ENCODE data around the gene MAP6D1.

Gene MAP6D1

DNA sequence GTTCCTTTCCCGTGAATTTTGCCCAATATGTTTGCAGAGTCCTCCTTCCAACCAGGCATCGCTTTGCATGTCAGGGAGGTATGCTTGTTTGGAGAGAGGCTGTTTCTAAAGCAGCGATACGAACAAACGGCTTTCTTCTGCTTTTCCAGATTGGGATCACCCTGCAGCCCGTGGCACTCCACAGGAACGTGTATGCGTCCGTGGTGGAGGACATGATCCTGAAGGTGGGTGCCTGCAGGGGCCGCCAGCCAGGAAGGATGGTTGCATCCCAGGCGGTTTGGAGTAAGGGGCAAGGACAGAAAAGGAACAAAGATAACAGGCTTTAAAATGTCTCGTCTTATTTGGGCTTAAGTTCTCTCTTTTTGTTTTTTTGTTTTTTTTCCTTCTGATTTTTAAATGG lies 17.5 kb downstream of the MAP6D1 start:
- TF ChIP-seq MYC (IDR thresholded peaks at IDR 0.05; ENCODE audit: low read depth, low read length), result no peak
- TF ChIP-seq, protein P1, sequence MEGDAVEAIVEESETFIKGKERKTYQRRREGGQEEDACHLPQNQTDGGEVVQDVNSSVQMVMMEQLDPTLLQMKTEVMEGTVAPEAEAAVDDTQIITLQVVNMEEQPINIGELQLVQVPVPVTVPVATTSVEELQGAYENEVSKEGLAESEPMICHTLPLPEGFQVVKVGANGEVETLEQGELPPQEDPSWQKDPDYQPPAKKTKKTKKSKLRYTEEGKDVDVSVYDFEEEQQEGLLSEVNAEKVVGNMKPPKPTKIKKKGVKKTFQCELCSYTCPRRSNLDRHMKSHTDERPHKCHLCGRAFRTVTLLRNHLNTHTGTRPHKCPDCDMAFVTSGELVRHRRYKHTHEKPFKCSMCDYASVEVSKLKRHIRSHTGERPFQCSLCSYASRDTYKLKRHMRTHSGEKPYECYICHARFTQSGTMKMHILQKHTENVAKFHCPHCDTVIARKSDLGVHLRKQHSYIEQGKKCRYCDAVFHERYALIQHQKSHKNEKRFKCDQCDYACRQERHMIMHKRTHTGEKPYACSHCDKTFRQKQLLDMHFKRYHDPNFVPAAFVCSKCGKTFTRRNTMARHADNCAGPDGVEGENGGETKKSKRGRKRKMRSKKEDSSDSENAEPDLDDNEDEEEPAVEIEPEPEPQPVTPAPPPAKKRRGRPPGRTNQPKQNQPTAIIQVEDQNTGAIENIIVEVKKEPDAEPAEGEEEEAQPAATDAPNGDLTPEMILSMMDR (IDR thresholded peaks at IDR 0.05; ENCODE audit: low read depth, low read length), result no peak
- TF ChIP-seq POLR2A (IDR thresholded peaks at IDR 0.05; ENCODE audit: extremely low read depth, insufficient read length), result no peak
- TF ChIP-seq, protein P2, sequence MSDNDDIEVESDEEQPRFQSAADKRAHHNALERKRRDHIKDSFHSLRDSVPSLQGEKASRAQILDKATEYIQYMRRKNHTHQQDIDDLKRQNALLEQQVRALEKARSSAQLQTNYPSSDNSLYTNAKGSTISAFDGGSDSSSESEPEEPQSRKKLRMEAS (IDR thresholded peaks at IDR 0.05; ENCODE audit: low read depth, low read length), result no peak
- H3K4me3 ChIP-seq (ENCODE audit: low read depth, low read length), result no peak overlapping the region
- no peak for DNase-seq (ENCODE audit: low read depth)

DNA sequence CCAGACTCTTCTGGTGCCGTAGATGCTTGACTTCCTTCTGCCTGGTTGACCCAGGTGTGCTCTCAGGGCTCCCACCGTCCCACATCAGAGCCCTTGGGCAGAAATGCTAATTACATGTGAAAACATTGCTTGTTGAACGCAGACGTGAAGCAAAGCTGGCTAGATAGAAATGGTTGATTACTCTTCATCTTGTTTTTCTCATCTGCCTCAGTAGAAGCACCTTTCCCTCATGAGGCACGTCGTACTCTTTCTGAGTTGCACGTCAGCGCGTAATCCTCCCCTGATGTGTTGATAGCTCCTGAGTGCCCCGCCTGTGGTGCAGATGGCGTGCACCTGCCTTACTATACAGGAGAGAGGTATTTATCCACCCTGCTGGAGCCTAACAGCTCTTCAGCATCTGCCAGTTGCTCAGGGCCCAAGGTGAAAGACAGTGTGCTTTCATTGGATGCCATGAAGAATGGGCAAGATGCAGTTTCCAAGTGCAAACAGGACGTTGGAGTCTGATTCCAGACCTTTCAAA lies 18.1 kb downstream of the MAP6D1 start:
- DNase-seq (ENCODE audit: low read depth), result no peak
- TF ChIP-seq, protein P1 (IDR thresholded peaks at IDR 0.05; ENCODE audit: low read depth, low read length), result no peak
- TF ChIP-seq POLR2A (IDR thresholded peaks at IDR 0.05; ENCODE audit: extremely low read depth, insufficient read length), result no peak
- TF ChIP-seq, protein P2 (IDR thresholded peaks at IDR 0.05; ENCODE audit: low read depth, low read length), result no peak
- no peak for TF ChIP-seq MYC (IDR thresholded peaks at IDR 0.05; ENCODE audit: low read depth, low read length)
- H3K4me3 ChIP-seq (ENCODE audit: low read depth, low read length), result no peak overlapping the region

DNA sequence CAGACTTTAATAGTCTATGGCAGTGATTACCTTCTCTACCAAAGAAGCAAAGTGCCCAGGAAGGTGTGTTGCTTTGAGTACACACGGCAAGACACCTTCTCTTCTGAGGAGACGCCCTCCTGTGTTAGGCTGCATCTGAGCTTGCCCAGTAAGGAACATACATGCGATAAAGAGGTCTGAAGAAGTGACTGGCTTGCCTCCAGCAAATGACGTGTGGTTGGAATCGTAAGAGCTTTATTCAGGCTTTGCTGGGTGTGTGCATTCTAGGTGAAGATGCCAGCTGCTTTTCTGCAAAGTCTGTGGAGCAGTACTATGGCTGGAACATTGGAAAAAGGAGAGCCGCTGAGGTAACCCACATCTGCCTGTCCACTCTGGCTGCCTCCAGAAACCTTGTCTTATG lies 22.4 kb downstream of the MAP6D1 start:
- H3K4me3 ChIP-seq (ENCODE audit: low read depth, low read length), result no peak overlapping the region
- no peak for DNase-seq (ENCODE audit: low read depth)
- TF ChIP-seq, protein P2 (IDR thresholded peaks at IDR 0.05; ENCODE audit: low read depth, low read length), result no peak
- TF ChIP-seq, protein P1 (IDR thresholded peaks at IDR 0.05; ENCODE audit: low read depth, low read length), result no peak
- no peak for TF ChIP-seq POLR2A (IDR thresholded peaks at IDR 0.05; ENCODE audit: extremely low read depth, insufficient read length)

DNA sequence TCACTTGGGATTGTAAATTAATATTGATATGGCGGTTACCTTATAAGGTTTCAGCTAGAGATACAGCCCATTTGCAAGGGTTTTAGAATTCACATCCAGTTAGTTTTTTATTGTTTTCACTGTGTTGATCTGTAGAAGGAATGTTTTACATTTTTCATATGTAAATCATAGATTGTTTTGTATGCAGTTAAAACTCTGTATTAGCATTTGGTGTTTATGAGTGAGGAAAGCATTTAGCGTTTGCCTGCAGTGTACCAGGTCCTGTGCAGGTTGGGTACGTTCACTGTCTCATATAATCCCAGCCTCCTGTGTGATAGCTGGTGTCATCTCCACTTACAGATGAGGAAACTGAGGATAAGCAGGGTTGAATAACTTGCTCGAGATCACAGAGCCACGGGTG lies 23.8 kb downstream of the MAP6D1 start:
- no peak overlapping the region for H3K4me3 ChIP-seq (ENCODE audit: low read depth, low read length)
- TF ChIP-seq, protein P2 (IDR thresholded peaks at IDR 0.05; ENCODE audit: low read depth, low read length), result no peak
- TF ChIP-seq, protein P1 (IDR thresholded peaks at IDR 0.05; ENCODE audit: low read depth, low read length), result no peak
- TF ChIP-seq POLR2A (IDR thresholded peaks at IDR 0.05; ENCODE audit: extremely low read depth, insufficient read length) (no peak), MYC (IDR thresholded peaks at IDR 0.05; ENCODE audit: low read depth, low read length) (no peak)
- no peak for DNase-seq (ENCODE audit: low read depth)

DNA sequence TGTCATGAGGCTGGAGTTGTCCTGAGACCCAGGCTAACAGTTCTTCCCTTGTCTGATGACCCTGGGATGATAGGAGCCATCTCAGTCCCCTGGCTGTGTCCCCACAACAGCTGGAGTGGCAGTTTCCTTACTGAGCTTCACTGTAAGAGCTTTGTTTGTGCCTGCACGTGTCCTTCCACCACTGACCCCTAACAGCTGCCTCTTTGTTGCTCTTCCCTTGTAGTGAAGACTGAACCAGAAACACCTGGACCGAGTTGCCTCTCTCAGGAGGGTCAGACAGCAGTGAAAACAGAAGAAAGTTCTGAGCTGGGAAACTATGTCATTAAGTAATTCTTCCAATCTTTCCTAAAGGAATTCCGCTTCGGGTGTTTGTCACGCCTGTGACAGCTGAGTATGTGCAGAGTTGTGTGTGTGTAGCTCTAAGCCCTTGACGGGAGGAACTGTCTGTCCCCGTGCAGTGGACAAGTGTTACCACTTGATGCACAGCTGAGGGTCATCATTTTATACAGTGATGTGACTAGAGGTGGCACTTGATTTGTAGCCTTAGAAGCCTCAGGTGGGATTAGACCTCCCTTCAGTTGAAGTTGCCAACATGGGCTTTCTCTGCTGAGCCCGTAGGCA lies 25.0 kb downstream of the MAP6D1 start:
- no peak overlapping the region for H3K4me3 ChIP-seq (ENCODE audit: low read depth, low read length)
- TF ChIP-seq, protein P1 (IDR thresholded peaks at IDR 0.05; ENCODE audit: low read depth, low read length), result no peak
- no peak for DNase-seq (ENCODE audit: low read depth)

DNA sequence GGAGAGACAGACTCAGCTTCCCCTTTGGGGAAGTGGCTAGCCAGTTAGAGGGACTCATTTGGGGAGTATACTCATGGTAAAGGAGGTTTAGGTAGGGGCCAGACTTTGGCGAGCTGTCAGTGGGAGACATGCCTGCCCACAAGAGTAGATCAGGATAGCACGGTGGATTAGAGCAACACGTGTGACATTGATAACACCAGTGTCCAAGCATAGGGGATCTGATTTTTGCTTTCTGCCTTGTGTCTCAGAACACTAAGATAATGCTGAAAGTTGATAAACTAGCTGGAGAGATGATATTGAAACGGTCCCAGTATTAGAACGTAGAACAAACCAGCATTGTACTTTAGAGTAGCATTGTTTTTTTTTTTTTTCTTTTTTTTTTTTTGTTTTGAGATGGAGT lies 25.9 kb downstream of the MAP6D1 start:
- no peak for DNase-seq (ENCODE audit: low read depth)
- TF ChIP-seq, protein P2 (IDR thresholded peaks at IDR 0.05; ENCODE audit: low read depth, low read length), result no peak
- TF ChIP-seq, protein P1 (IDR thresholded peaks at IDR 0.05; ENCODE audit: low read depth, low read length), result no peak
- TF ChIP-seq POLR2A (IDR thresholded peaks at IDR 0.05; ENCODE audit: extremely low read depth, insufficient read length) (no peak), MYC (IDR thresholded peaks at IDR 0.05; ENCODE audit: low read depth, low read length) (no peak)
- H3K4me3 ChIP-seq (ENCODE audit: low read depth, low read length), result no peak overlapping the region

Data from NB4 (cell line).